Measurements from ENCODE around the gene PSKH1. TPM values are rescaled to one million over a fixed set of nuclear protein-coding genes. Genes with fewer than 3 reads are reported as not detected.
A peak's percentile ranks its signal among the peaks of the same experiment; 100 is the strongest.

PSKH1 gene
- 20.9 and 21.6 TPM in 2 replicates for total RNA-seq

GRCh38 chr16:67892899-67893742, at the start of gene PSKH1:
Gene PSKH1, plus strand, starts transcription at chr16:67893254. Its CDS starts 15,496 bp downstream, at chr16:67908750.
- peak; percentile 76 for DNase-seq (ENCODE audit: low read depth)
- Histone ChIP-seq H3K4me3 (ENCODE audit: low read depth, low read length) (peak within 1 kb of the TSS; percentile 91), H3K27me3 (ENCODE audit: control insufficient read depth, insufficient read depth, low read length) (no peaks in the 10 kb centered on the region), H3K36me3 (ENCODE audit: control insufficient read depth, insufficient read depth, low read length) (no peaks in the 10 kb centered on the region)
- no peak for TF ChIP-seq CTCF (IDR thresholded peaks at IDR 0.05; ENCODE audit: insufficient read depth, low read length, poor library complexity, severe bottlenecking)

DNA sequence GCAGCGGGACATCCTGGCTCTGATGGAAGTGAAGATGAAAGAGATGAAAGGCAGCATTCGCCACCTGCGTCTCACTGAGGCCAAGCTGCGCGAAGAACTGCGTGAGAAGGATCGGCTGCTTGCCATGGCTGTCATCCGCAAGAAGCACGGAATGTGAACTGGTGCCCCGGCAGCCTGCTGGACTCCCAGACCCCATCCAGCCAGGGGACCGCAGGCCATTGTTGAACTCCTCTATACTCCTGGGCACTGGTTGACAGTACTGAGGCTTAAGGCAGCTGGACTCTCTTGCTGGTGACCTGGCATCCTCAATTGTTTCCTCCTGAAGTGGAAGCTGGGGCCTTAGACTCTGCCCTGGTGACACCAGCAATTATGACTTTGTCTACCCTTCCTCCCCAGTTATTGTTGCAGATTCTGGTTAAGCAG, 49.7 kb upstream of the PSKH1 start:
- no peak for DNase-seq (ENCODE audit: low read depth)
- Histone ChIP-seq H3K36me3 (ENCODE audit: control insufficient read depth, insufficient read depth, low read length) (no peaks in the 10 kb centered on the region), H3K4me3 (ENCODE audit: low read depth, low read length) (peak overlapping the region; percentile 97), H3K27me3 (ENCODE audit: control insufficient read depth, insufficient read depth, low read length) (no peaks in the 10 kb centered on the region)
- no peak for TF ChIP-seq CTCF (IDR thresholded peaks at IDR 0.05; ENCODE audit: insufficient read depth, low read length, poor library complexity, severe bottlenecking)

DNA sequence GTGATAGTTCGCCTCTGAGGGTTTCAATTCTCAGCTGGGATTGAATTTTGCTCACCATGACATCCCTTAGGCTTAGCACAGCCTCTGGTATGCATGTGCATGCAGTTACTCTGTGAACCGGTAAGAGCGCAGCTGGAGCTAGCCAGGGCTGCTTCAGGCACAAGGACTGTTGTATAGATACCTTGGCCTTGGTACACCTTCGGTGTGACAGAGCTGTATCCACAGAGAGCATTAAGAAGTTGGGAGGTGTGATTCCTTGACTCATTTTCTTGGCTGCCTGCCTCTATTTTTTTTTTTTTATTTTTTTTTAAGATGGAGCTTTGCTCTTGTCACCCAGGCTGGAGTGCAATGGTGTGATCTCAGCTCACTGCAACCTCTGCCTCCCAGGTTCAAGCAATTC, 48.6 kb upstream of the PSKH1 start:
- H3K36me3 ChIP-seq (ENCODE audit: control insufficient read depth, insufficient read depth, low read length), result peaks cover 3% of the 10 kb centered on the region
- TF ChIP-seq CTCF (IDR thresholded peaks at IDR 0.05; ENCODE audit: insufficient read depth, low read length, poor library complexity, severe bottlenecking), result no peak
- H3K27me3 ChIP-seq (ENCODE audit: control insufficient read depth, insufficient read depth, low read length), result no peaks in the 10 kb centered on the region
- no peak for DNase-seq (ENCODE audit: low read depth)
- H3K4me3 ChIP-seq (ENCODE audit: low read depth, low read length), result no peak overlapping the region

- peak overlapping the region; percentile 96 for H3K4me3 ChIP-seq (ENCODE audit: low read depth, low read length)
- no peaks in the 10 kb centered on the region for H3K27me3 ChIP-seq (ENCODE audit: control insufficient read depth, insufficient read depth, low read length)
- TF ChIP-seq CTCF (IDR thresholded peaks at IDR 0.05; ENCODE audit: insufficient read depth, low read length, poor library complexity, severe bottlenecking), result no peak
- H3K36me3 ChIP-seq (ENCODE audit: control insufficient read depth, insufficient read depth, low read length), result peaks cover 3% of the 10 kb centered on the region
- DNase-seq (ENCODE audit: low read depth), result no peak
Measured at GRCh38 chr16:67845291-67846062, 47.6 kb upstream of the PSKH1 start.

- TF ChIP-seq CTCF (IDR thresholded peaks at IDR 0.05; ENCODE audit: insufficient read depth, low read length, poor library complexity, severe bottlenecking), result no peak
- H3K4me3 ChIP-seq (ENCODE audit: low read depth, low read length), result peak overlapping the region; percentile 96
- peaks cover 3% of the 10 kb centered on the region for H3K36me3 ChIP-seq (ENCODE audit: control insufficient read depth, insufficient read depth, low read length)
- H3K27me3 ChIP-seq (ENCODE audit: control insufficient read depth, insufficient read depth, low read length), result no peaks in the 10 kb centered on the region
- DNase-seq (ENCODE audit: low read depth), result no peak
Measured at GRCh38 chr16:67846063-67846319, 47.1 kb upstream of the PSKH1 start.
